Neural crest cell (in vitro differentiated cells): ENCODE results near the gene TCF3. TPM values are rescaled to one million over a fixed set of nuclear protein-coding genes. Genes with fewer than 3 reads are reported as not detected.

Source experiments
- DNase-seq: peaks from one replicate; pipeline ENCODE4 v3.0.0; 2021; ENCODE audit warnings: low read depth, mixed read lengths, low spot score
- H3K27ac Mint-ChIP-seq: one replicate; pipeline ENCODE4 v1.8.0; 2021; ENCODE audit warnings: mild to moderate bottlenecking, mixed read lengths; ENCODE audit not compliant: unreplicated experiment
- H3K27me3 Mint-ChIP-seq: 2 replicates; pipeline ENCODE4 v1.8.0; 2021; ENCODE audit warnings: low read depth, mild to moderate bottlenecking, mixed read lengths
- H3K36me3 Mint-ChIP-seq: 2 replicates; pipeline ENCODE4 v1.8.0; 2021; ENCODE audit warnings: low read depth, mild to moderate bottlenecking, mixed read lengths
- H3K4me1 Mint-ChIP-seq: 2 replicates; pipeline ENCODE4 v1.8.0; 2021; ENCODE audit warnings: mixed read lengths
- H3K4me3 Mint-ChIP-seq: one replicate; pipeline ENCODE4 v1.8.0; 2021; ENCODE audit warnings: mild to moderate bottlenecking, mixed read lengths
- H3K9me3 Mint-ChIP-seq: 2 replicates; pipeline ENCODE4 v1.8.0; 2021; ENCODE audit warnings: mixed read lengths
- CTCF ChIP-seq: fragments of 200-600 bp; sonication (generic); conservative IDR thresholded peaks from 2 replicates; pipeline ENCODE4 v1.5.0; 2021; ENCODE audit warnings: antibody characterized with exemption, mild to moderate bottlenecking
- total RNA-seq: library from RNA; stranded (reverse); gene quantifications from 2 replicates; pipeline ENCODE4 v1.2.1, GENCODE V29; 2021

Gene TCF3
- total RNA-seq, 1 donor from 2014 or later, result 348 TPM

- H3K9me3 Mint-ChIP-seq, result no peaks in the 10 kb centered on the region
- H3K27ac Mint-ChIP-seq, result no peak overlapping the region
- peaks cover 2% of the 10 kb centered on the region for H3K27me3 Mint-ChIP-seq
- peaks cover 3% of the 10 kb centered on the region for H3K36me3 Mint-ChIP-seq
- H3K4me1 Mint-ChIP-seq, result peaks cover 10% of the 10 kb centered on the region
- DNase-seq, result no peak
- TF ChIP-seq CTCF, result no peak
- no peak overlapping the region for H3K4me3 Mint-ChIP-seq
Observed at GRCh38 chr19:1598777-1599459, 53.5 kb downstream of the TCF3 start.

GRCh38 chr19:1593501-1593772 lies 59.0 kb downstream of the TCF3 start:
- H3K9me3 Mint-ChIP-seq, result no peaks in the 10 kb centered on the region
- H3K4me3 Mint-ChIP-seq, result peak overlapping the region; percentile 95
- DNase-seq, result no peak
- peak overlapping the region; percentile 97 for H3K27ac Mint-ChIP-seq
- peaks cover 8% of the 10 kb centered on the region for H3K27me3 Mint-ChIP-seq
- H3K36me3 Mint-ChIP-seq, result peaks cover 2% of the 10 kb centered on the region
- TF ChIP-seq CTCF, result no peak
- H3K4me1 Mint-ChIP-seq, result peaks cover 20% of the 10 kb centered on the region

GRCh38 chr19:1592755-1593500 lies 59.5 kb downstream of the TCF3 start, which contains the start of gene MBD3:
Gene MBD3, minus strand, starts transcription at chr19:1592865. Its CDS starts 234 bp downstream, at chr19:1592631.
- peaks cover 2% of the 10 kb centered on the region for H3K36me3 Mint-ChIP-seq
- peak within 1 kb of the TSS; percentile 95 for H3K4me3 Mint-ChIP-seq
- H3K9me3 Mint-ChIP-seq, result no peaks in the 10 kb centered on the region
- DNase-seq, result peak; percentile 87
- peaks cover 24% of the 10 kb centered on the region for H3K4me1 Mint-ChIP-seq
- TF ChIP-seq CTCF, result no peak
- peak within 1 kb of the TSS; percentile 99 for H3K27ac Mint-ChIP-seq
- H3K27me3 Mint-ChIP-seq, result peaks cover 8% of the 10 kb centered on the region

GRCh38 chr19:1592024-1592754 lies 60.2 kb downstream of the TCF3 start:
- H3K36me3 Mint-ChIP-seq, result peaks cover 5% of the 10 kb centered on the region
- peak overlapping the region; percentile 99 for H3K27ac Mint-ChIP-seq
- DNase-seq, result peak; percentile 77
- TF ChIP-seq CTCF, result no peak
- H3K9me3 Mint-ChIP-seq, result no peaks in the 10 kb centered on the region
- H3K27me3 Mint-ChIP-seq, result peaks cover 8% of the 10 kb centered on the region
- peaks cover 27% of the 10 kb centered on the region for H3K4me1 Mint-ChIP-seq
- peak overlapping the region; percentile 95 for H3K4me3 Mint-ChIP-seq

GRCh38 chr19:1591421-1592023 lies 60.9 kb downstream of the TCF3 start:
- Mint-ChIP-seq H3K9me3 (no peaks in the 10 kb centered on the region), H3K36me3 (peaks cover 6% of the 10 kb centered on the region), H3K4me3 (peak overlapping the region; percentile 95), H3K4me1 (peaks cover 27% of the 10 kb centered on the region), H3K27ac (peak overlapping the region; percentile 99), H3K27me3 (peaks cover 8% of the 10 kb centered on the region)
- TF ChIP-seq CTCF, result no peak
- DNase-seq, result no peak
